Epithelial cell of umbilical artery (primary cell): ENCODE data around the gene OR2Z1. TPM values are rescaled to one million over a fixed set of nuclear protein-coding genes. Genes with fewer than 3 reads are reported as not detected.

ENCODE experiments used
- total RNA-seq: library from RNA; depleted of rRNA; stranded (reverse); fragments of >200 nt; gene quantifications from 2 replicates; pipeline ENCODE4 v1.2.3, GENCODE V29; 2014

The OR2Z1 gene, protein sequence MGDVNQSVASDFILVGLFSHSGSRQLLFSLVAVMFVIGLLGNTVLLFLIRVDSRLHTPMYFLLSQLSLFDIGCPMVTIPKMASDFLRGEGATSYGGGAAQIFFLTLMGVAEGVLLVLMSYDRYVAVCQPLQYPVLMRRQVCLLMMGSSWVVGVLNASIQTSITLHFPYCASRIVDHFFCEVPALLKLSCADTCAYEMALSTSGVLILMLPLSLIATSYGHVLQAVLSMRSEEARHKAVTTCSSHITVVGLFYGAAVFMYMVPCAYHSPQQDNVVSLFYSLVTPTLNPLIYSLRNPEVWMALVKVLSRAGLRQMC
- not detected in 2 replicates for total RNA-seq

DNA sequence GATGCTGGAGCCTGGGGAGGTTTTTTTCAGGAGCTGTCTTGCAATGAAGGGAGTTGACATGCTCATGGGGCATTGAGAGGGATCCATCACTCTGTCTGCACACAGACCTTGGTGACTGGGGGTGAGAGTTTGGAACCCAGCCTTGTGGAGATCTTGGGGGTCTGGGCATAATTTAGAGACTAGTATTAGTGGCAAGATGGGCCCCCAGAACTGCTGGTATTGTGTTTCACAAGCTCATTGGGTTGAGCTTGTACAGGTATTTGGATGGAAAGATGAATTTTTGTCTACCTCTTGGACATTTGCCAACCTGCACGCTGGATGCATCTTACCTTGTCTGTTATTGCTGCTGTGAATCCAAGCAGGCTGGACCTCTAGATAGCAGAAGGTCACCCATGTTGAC lies at the start of gene OR2Z1:
Gene OR2Z1 (plus strand): TSS at position 301 of the 400 bp plus-strand sequence. CDS start 9,395 bp downstream, outside the sequence.

DNA sequence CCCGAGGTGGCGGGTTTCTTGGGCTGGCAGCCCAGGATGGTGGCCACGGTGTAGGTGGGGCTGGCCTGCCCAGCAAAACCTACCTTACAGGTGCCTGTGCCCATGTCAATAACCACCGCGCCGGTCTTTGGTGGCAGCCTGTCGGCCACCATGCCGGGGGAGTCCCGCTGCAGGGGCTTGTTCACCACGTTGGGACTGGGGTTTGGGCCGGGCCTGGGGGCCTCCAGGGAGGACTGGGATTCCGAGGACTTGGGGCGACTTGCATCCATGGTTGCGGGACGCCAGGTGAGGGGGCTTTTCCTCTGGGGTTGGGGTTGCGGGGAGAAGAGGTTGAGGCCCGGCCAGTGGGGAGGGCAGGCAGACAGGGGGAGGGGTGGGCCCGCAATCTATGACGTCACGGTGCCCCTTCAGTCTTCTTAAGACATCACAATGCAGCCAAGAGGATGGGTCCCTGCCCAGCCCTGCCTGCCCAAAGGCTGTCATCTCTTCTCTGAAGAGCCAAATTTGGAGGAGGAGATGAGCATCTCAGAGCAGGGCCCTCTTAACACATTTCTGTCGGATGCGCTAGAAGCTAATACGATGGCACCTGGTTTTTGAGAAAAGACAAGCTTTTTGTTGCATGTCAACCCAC lies 22.9 kb upstream of the OR2Z1 start, which contains the start of gene ACTL9:
Gene ACTL9 (minus strand): TSS at position 363 of the 631 bp plus-strand sequence. CDS start 94 bp downstream, at position 269.

Other genes starting within 250 kb of the OR2Z1 start
- gene PRAM1, start 219.0 kb upstream of the OR2Z1 start, total RNA-seq, result not detected in 2 replicates
- 2.6 and 3.3 TPM in 2 replicates for gene ZNF414, start 207.5 kb upstream of the OR2Z1 start, total RNA-seq
- gene MYO1F, start 144.2 kb upstream of the OR2Z1 start, total RNA-seq, result 0.15 TPM in 1 of 2 replicates, not detected in the other
- 1.4 and 1.6 TPM in 2 replicates for gene ADAMTS10, start 110.9 kb upstream of the OR2Z1 start, total RNA-seq
- not detected in 2 replicates for gene NFILZ, start 91.0 kb upstream of the OR2Z1 start, total RNA-seq
- not detected in 2 replicates for gene ACTL9, start 22.8 kb upstream of the OR2Z1 start, total RNA-seq
- 0.15 and 1.6 TPM in 2 replicates for gene ZNF558, start 110.7 kb downstream of the OR2Z1 start, total RNA-seq
- gene MBD3L1, start 110.7 kb downstream of the OR2Z1 start, total RNA-seq, result not detected in 2 replicates